NCI-H2227 treated with DMSO at 0.1 percent for 48 hours (cell line): ENCODE measurements around the gene ZBED1.
"Not testable (repeated sequence)": the region's sequence is repeated elsewhere in the genome, so short reads cannot be mapped to it uniquely, and the experiment has no call there.

Source experiments
- DNase-seq: peaks from one replicate; lab custom pipeline; 2025; lab: John Stamatoyannopoulos, UW

ZBED1 gene

DNA sequence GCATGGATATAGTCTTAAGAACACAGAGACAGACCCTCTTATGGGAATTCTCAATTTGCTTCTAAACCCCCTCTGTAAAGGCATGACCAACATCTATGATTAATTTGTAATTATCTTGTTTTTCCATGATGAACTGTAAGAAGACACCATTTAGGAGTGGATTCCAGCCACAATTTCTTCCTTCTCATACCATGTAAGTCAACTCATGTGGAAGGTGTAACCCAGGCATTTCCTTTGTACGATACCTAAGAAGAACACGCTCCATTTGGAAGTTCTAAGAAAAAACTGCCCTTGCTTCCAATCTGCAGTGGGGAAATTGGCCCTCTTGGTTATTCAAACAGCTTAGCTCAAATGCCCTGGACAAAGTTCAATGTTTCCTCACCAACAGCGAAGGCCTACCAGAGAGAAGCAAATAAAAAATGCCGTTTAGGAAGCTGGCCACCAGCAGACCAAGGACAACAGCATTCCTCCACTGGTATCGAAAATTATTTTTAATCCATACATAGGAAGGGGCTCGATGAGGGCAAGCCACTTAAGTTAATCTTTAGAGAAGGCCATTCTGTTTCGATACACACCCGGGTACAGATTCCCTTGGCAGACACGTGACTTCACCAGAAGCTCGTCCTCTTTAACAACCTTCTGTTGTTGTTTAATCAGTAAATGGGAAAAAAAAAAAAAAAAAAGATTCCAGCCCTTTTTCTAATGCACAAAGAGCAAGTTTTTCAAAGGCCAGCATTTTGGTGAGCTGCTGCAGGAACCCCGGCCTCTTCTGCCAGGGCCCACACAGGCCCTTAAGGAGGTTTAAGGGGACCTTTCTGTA, 2.6 kb downstream of the ZBED1 start:
- no peak for DNase-seq

DNA sequence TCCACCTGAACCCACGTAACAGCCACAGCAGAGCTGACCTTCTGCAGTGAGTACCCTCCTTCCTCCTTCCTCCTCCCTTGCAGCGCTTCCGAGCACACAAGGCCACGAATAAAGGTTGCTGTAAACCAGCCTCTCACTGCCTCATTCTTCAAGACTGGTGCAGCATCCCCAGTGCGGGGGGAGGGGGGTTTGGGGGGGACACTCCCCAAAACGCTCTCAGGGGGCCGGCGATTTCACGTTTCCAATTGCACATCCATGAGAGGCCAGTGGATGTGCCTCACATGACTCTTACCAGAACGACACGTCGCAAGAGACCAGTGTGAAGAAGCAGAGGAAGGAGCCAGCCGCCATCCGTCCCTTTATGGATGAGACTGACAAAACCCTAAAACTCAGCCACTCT, 5.2 kb downstream of the ZBED1 start:
- DNase-seq: no peak

DNA sequence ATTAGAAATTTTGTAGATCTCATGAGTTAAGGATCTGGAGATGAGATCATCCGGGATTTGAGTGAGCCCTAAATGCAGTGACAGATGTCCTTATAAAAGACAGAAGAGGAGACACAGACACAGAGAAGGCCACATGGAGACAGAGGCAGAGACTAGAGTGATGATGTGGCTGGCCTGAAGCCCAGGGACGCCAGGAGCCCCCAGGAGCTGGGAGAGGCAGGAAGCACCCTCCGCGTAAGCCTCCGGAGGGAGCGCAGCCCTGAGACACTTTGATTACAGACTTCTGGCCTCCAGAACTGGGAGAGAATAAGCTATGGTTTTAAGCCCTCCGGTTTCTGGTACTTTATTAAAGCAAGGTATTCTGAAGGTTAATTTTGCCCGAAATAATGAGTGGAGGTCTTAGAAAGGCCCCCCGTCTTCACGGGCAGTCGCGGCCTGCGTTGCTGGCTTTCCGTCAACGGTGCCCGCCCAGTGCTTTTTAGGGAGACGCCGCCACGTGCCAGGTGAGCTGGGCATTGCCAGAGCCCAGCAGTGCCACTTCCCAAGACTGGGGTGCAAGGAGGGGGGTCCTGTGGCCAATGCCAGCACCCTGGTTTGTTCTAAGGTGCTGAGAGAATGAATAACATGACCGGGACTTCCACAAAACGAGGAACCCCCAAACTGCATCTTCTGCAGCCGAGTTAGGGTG, 8.1 kb downstream of the ZBED1 start:
- DNase-seq: no peak

DNA sequence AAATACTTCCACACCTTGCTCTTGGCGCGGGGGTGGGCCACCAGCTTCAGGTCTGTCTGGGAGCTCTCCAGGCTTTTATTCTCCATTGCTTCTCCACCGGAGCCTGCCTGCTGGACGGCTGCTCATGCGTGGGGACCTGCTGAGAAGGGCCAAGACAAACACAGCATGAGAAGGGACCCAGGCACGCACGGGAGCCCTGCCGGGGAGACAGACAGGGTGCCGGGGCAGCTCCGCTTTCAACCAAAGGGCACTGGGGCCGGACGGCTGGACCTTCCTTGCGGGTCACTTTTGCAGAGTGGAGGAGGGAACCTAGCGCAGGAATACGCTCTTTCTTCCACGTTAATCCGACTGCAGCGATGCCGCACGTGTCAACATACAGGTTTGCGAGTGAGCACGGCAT, 10.1 kb downstream of the ZBED1 start:
- DNase-seq: no peak

DNA sequence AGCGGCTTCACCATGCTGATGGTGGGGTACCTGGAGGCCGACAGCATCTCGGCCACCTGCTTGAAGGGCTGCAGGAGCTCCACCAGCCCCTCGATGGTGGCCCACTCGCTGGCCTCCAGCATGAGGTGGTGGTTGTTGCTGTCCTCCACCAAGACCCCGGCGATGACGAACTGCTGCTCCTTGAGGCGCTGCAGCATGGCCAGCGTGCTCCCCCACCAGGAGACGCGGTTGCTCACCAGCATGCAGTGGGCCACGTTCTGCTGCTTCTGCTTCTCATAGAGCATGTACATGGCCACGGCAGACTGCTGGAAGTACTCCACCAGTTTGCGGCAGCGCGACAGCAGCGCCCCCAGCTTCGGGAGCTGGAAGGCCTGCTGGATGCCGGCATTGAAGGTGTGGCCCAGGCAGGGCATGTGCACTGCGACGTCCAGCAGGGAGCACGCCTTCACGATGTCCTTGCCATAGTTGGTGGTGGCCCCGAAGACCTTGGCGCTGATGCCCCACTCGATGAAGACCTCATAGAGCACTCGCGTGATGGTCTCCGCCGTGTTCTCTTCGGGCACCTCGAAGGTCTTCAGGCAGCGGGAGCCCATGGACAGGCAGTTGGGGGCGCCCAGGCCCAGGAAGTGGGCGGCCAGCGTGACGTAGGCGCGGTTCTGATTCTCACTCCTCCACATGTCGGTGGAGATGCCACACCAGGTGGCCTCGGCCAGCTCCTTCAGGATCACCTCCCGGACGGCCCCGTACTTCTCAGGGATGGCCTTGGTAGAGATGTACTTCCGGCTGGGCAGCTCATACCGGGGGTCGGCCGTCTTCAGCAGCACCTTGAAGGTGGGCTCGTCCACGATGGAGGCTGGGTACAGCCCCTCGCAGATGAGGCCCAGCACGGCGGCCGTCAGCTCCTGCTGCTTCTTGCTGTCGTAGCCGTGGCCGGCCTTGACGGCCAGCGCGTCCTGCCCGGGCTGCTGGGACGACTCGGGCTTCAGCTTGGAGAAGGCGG, 11.0 kb downstream of the ZBED1 start:
- no peak for DNase-seq

DNA sequence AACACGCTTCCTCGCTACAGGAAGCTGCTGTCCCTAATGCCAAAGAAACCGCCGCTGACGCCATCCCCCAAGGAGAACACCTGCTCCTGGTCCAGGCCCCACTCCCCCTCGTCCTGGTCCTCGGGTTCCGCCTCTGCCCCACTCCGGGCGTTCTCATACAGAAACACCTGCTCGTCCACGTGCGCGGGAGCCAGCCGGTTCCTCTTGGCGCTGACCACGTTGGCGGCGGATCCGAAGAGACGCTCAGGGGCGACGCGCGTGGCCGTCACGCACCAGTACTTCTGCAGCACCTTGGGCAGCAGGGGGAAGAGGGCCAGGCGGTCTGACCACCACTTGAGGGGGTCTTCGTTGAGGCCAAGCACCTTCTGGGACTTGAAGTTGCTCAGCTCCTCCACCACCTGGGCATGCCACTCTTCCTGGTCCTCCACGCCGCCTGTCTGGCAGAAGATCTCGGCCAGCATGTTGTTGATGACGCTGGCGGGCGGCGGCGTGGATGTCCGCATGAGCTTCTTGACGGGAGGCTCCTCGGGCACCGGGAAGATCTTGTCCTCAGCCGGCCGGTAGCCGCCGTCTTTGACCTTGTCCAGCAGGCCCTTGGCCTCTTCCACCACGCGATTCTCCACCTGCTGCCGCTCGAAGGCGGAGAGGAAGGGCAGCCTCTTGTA, 12.0 kb downstream of the ZBED1 start:
- DNase-seq: no peak

DNA sequence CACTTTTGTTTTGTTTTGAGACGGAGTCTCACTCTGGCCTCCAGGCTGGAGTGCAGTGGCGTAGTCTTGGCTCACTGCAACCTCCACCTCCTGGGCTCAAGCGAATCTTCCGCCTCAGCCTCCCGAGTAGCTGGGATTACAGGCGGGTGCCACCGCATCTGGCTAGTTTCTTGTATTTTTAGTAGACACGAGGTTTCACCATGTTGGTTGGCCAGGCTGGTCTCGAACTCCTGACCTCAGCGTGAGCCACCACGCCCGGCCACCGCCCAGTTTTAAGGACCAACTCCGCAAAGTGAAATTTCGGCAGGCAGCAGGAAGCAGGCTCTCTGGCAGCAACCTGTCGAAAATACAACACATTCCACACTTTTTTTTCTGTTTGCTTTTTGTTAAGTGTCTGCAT, 13.4 kb downstream of the ZBED1 start:
- no peak for DNase-seq

DNA sequence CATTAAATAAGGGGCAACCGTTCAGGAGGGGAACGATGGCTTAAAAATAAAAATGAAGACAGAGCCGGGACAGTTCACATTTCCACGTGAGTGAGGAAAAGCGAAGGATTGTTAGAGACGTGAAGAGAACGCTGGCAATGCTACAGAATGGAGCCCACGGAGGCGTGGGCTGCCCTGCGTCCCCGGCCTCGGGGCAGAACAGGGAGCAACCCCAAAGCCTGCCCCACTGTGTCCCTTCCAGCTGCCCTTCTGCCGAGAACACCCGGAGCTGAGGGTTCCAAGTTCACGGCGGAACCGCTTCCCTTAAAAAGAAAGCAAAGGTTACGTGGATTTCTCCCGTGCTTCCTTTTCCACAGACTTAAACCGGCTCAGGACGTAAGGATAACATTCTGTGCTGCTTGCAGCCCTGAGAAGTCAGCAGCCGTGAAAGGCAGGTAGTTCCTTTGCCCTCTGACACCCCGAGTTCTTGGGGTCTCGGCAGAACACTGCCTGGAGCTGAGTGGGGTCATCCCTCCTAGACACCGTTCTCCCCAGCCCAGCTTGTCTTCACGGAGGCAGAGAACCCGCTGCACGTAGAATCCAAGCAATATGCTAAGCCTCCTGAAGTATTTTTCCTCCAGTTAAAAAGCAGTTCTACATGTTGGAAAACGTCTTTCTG, 14.2 kb downstream of the ZBED1 start:
- no peak for DNase-seq

DNA sequence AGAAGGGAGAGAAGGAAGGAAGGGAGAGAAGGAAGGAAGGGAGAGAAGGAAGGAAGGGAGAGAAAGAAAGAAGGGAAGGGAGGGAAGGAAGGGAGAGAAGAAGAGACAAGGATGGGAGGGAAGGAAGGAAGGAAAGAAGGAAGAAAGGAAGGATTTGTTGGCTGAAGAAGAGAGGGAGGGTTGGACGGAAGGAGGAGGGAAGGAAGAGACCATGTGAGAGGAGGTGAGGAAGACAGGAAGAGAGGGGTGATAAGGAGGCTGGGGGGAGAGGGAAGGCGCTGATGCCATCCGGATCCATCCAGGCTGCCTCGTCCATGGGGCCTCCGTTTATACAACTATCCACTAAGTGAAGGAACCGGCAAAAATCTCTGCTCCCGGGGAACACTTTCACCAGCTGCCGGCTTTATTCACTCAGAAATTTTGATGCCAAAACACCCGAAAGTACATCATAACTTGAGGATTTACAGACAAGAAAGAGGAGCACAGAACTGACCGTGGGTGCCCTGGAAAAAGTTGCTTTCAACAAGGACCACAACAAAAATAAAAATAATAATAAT, 14.9 kb downstream of the ZBED1 start:
- no peak for DNase-seq

DNA sequence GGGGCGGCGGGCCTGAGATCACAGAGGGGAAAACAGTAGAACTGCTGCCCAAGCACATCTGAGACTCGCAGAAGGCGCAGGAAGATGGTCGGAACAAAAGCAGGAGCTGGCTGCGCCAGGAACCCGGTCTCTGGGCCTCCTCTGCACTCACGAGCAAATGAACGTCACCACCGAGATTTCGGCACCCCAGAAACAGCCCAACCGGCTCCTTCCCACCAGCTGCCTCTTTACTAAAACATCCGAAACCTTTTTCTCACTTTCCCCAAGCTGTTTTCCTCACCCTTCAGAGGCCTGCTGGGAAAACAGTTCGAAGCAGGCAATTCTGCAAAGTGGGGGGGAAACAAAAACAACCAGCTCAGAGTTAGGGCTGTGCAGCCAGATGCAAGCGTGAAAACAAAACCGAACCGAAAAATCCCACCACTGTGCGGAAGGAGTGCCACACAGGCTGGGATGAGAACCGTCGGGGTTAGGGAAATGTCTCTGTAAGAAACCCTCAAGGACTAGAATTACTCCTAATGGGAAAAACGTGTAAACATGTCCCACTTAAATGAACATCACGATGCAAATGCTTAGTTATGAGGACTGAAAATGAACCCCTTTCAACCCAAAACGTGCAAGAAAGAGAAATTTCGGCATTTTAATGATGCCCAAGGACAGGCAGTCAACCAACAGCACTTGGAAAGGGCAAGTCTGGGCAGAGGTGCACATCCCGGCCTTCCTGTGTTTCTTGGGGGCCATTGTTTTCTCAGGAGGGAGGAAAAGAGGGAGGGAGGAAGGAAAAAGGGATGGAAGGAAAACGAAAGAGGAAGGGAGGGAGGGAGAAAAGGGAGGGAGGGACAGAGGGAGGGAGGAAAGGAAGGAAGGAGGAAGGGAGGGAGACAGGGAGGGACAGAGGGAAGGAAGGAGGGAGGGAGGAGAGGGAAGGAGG, 15.8 kb downstream of the ZBED1 start:
- DNase-seq: no peak

DNA sequence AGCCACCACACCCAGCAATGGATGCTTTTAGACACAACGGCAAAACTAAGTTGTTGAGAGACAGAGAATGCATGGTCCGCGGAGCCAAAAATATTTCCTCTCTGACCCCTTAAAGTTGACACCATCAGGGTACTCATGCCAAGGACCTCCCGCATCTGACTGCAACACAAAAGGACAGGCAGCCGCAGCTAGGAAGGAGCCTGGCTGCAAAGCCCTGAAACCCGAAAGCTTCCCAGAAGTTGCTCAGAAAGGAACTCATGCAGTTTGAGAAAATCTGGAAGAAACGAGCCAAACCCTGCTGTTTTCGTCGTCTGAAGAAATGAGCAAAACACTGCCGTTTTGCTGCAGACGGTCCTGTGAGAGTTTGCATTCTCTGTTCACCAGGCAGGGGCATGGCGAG, 16.5 kb downstream of the ZBED1 start:
- no peak for DNase-seq

DNA sequence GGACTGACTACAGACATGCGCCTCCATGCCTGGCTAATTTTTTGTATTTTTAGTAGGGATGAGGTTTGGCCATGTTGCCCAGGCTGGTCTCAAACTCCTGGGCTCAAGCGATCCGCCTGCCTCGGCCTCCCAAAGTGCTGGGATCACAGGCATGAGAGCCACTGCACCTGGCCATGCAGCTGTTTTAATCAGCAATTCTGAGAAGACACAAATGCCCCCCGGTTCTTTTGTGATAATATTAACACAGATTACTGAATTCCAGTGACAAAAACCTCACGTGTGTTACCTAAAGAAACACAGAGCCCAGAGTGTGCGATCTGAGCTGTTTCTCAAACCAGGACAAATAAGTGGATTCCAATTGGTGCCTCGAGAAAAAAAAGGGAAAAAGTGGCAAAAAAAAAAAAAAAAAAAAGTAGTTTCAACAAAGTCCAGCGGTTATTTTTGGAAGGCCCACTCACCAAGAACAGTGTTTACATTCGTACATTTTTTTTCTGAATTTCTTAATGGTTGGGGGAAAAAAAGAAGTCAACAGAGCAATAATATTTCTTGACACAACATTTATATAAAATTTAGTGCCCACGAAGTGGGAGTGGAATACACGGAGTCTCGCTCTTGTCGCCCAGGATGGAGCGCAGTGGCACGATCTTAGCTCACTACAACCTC, 17.2 kb downstream of the ZBED1 start:
- DNase-seq: no peak

DNA sequence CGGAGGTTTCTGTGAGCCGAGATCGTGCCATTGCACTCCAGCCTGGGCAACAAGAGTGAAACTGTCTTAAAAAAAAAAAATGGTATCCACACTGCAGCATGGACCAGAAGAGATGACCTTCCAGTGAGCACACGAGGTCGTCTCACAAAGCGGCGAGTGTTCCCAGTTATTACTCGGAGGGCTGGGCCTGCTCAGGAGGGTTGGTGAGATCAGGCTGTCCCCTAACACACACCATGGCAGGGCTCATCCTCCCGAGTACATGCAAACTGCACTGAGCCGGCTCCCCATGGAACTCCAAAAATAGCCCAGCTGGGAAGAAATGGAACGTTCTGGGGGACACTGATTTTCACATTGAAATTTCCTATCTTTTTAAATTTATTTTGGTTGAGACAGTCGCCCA, 19.2 kb downstream of the ZBED1 start:
- not testable (repeated sequence) for DNase-seq

DNA sequence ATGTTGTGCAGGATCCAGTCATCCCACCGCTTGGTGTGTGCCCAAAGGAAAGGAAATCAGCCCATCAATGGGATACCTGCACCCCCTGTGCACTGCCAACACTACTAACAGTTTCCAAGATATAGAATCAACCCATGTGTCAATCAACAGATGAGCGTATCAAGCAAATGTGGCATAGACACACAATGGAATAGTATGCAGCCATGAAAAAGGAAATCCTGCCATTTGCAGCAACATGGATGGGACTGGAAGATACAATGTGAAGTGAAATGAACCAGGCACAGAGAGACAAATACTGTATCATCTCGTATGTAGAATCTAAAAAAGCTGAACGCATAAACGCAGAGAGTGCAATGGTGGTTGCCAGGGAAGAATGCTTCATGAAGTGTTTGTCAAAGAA, 20.8 kb downstream of the ZBED1 start:
- DNase-seq: not testable (repeated sequence)

DNA sequence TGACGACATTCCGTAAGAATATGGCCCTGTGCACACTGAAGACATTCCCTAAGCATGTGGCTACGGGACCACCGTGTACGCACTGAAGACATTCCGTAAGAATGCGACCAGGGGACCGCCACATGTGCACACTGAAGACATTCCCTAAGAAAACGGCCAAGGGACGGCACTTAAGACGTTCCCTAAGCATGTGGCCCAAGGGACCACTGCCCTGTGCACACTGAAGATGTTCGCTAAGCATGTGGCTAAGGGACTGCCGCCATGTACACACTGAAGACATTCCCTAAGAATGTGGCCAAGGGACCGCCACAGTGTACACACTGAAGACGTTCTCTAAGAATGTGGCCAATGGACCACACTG, 21.4 kb downstream of the ZBED1 start:
- no peak for DNase-seq

DNA sequence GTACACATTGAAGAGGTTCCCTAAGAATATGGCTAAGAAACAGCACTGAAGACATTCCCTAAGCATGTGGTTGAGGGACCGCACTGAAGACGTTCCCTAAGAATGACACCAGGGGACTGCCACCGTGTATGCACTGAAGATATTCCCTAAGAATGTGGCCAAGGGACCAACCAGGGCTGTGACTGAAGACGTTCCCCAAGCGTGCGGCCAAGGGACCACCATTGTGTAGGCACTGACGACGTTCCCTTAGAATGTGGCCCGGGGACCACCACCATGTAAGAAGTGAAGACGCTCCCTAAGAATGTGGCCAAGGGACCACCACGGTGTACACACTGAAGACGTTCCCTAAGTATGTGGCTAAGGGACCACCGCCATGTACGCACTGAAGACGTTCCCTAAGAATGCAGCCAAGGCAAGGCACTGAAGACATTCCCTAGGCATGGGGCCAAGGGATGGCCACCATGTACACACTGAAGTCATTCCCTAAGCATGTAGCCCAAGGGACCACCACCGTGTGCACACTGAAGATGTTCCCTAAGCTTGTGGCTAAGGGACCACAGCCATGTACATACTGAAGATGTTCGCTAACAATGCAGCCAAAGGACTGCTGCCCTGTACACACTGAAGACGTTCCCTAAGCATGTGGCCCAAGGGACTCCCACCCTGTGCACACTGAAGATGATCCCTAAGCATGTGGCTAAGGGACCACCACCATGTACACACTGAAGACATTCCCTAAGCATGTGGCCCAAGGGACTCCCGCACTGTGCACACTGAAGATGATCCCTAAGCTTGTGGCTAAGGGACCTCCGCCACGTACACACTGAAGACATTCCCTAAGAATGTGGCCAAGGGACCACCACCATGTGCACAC, 22.0 kb downstream of the ZBED1 start:
- DNase-seq: no peak

DNA sequence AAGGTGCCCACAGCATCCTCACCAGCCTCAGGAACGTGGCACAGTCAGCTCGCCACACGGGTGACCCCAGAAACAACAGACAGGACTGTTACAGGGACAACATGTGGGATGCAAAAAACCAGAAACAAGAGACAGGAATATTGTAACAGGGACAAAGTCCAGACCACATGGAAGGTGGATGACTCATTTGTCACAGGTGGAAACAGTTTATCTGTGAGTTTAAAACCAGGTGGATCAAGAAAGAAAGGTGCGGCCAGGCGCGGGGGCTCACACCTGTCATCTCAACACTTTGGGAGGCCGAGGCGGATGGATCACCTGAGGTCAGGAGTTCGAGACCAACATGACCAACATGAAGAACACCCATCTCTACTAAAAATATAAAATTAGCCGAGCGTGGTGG, 23.5 kb downstream of the ZBED1 start:
- not testable (repeated sequence) for DNase-seq

DNA sequence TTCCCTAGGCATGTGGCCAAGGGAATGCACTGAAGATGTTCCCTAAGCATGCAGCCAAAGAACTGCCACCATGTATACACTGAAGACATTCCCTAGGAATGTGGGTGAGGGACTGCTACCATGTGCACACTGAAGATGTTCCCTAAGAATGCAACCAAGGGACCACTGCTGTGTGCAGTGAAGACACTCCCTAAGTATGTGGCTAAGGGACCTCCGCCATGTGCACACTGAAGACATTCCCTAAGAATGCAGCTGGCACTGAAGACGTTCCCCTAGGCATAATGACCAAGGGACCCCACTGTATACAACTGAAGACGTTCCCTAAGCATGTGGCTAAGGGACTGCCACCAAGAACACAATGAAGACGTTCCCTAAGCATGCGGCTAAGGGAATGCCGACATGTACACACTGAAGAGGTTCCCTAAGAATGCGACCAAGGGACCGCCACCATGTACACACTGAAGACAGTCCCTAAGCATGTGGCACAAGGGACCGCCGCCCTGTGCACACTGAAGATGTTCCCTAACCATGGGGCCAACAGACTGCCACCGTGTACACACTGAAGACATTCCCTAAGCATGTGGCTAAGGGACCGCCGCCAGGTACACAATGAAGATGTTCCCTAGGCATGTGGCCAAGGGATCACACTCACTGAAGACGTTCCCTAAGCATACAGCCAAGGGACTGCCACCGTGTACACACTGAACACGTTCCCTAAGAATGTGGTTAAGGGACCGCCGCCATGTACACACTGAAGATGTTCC, 25.6 kb downstream of the ZBED1 start:
- DNase-seq: no peak
